Left lung (tissue), 10 donors: Measurements from ENCODE around the gene SYT6. TPM values are rescaled to one million over a fixed set of nuclear protein-coding genes. Genes with fewer than 3 reads are reported as not detected.
"Not testable (repeated sequence)": the region's sequence is repeated elsewhere in the genome, so short reads cannot be mapped to it uniquely, and the experiment has no call there.

ENCODE experiments used
- ATAC-seq: fragments of 200-7000 bp; cut with Tn5 transposase; one replicate; pipeline ENCODE4 v1.9.1; 2020; ENCODE audit warnings: moderate library complexity
- DNase-seq, 4 donors: peaks; one replicate each; pipeline ENCODE4 v3.0.0-alpha.2; 2013 to 2020
- H3K27ac ChIP-seq, 2 donors: fragments of 200-600 bp; sonication (generic) in 1 of 2; one replicate each; pipeline versions ENCODE4 v1.5.0 to v1.8.0; 2020 to 2021
- H3K27me3 ChIP-seq, 2 donors: fragments of 200-600 bp; sonication (generic) in 1 of 2; one replicate each; pipeline versions ENCODE4 v1.5.0 to v1.8.0; 2020 to 2021
- H3K36me3 ChIP-seq, 2 donors: fragments of 200-600 bp; sonication (generic) in 1 of 2; one replicate each; pipeline versions ENCODE4 v1.5.0 to v1.8.0; 2020 to 2021
- H3K4me1 ChIP-seq, 2 donors: fragments of 200-600 bp; one replicate each; pipeline ENCODE4 v1.8.0; 2021
- H3K4me3 ChIP-seq, 2 donors: fragments of 200-600 bp; sonication (generic) in 1 of 2; one replicate each; pipeline versions ENCODE4 v1.5.0 to v1.8.0; 2020 to 2021; ENCODE audit warnings: mild to moderate bottlenecking in 1 of 2
- H3K9me3 ChIP-seq, 2 donors: fragments of 200-600 bp; sonication (generic) in 1 of 2; one replicate each; pipeline versions ENCODE4 v1.5.0 to v1.8.0; 2020 to 2021
- intact Hi-C, 2 donors: fragments of 100-400 bp; cut with DNase I; formaldehyde crosslinking; loops; one replicate each; pipeline versions ENCODE4 v1.11.2 to v1.14.2; 2022
- polyA plus RNA-seq, 6 donors: library from polyadenylated mRNA; unstranded; fragments of 120-200 nt; gene quantifications; one replicate each; pipeline ENCODE4 v1.2.1, GENCODE V29; 2013; ENCODE audit not compliant: insufficient read length in 6 of 6
- total RNA-seq, 2 donors: library from RNA; stranded (reverse); fragmentation: NEBNext Ultra II Directional; extraction: Animal tissue kit (Norgen Biotek cat#: 25700); gene quantifications; one replicate each; pipeline ENCODE4 v1.2.1, GENCODE V29; 2021
- TF ChIP-seq, protein P1 (sequence below), 2 donors: fragments of 200-600 bp; sonication (generic) in 1 of 2; IDR thresholded peaks; one replicate each; pipeline versions ENCODE4 v1.5.0 to v1.8.0; 2021; ENCODE audit warnings: antibody characterized with exemption in 2 of 2
- donor health status: DM: no; HTN: yes; CAD: no.
- donor health status: DM: no; HTN: no; CAD: no.

SYT6 gene
- total and polyA plus RNA-seq, 8 donors, result 10.9 to 21.9 (median 12.6) TPM; not detected in 2

GRCh38 chr1:114075105-114075504, 78.6 kb downstream of the SYT6 start:
- DNase-seq (peak in 1 of 4 donors; percentile 65), ATAC-seq (peak; percentile 43)
- TF ChIP-seq, protein P1, sequence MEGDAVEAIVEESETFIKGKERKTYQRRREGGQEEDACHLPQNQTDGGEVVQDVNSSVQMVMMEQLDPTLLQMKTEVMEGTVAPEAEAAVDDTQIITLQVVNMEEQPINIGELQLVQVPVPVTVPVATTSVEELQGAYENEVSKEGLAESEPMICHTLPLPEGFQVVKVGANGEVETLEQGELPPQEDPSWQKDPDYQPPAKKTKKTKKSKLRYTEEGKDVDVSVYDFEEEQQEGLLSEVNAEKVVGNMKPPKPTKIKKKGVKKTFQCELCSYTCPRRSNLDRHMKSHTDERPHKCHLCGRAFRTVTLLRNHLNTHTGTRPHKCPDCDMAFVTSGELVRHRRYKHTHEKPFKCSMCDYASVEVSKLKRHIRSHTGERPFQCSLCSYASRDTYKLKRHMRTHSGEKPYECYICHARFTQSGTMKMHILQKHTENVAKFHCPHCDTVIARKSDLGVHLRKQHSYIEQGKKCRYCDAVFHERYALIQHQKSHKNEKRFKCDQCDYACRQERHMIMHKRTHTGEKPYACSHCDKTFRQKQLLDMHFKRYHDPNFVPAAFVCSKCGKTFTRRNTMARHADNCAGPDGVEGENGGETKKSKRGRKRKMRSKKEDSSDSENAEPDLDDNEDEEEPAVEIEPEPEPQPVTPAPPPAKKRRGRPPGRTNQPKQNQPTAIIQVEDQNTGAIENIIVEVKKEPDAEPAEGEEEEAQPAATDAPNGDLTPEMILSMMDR (IDR thresholded peaks at IDR 0.05), result no peak
- Histone ChIP-seq H3K36me3 (no peaks in the 10 kb centered on the region), H3K9me3 (peaks cover 0 to 22% of the 10 kb centered on the region in 2 donors), H3K27me3 (no peaks in the 10 kb centered on the region), H3K4me3 (no peak overlapping the region), H3K27ac (no peak overlapping the region), H3K4me1 (no peaks in the 10 kb centered on the region)
- intact Hi-C loops, result no loop called here

- H3K4me3 ChIP-seq, result no peak overlapping the region
- H3K9me3 ChIP-seq, result peaks cover 0 to 22% of the 10 kb centered on the region in 2 donors
- ATAC-seq (no peak), DNase-seq (no peak)
- no peaks in the 10 kb centered on the region for H3K27me3 ChIP-seq
- intact Hi-C loops, result no loop called here
- H3K36me3 ChIP-seq, result no peaks in the 10 kb centered on the region
- no peak overlapping the region for H3K27ac ChIP-seq
- TF ChIP-seq, protein P1 (IDR thresholded peaks at IDR 0.05), result no peak
- no peaks in the 10 kb centered on the region for H3K4me1 ChIP-seq
These were observed 81.4 kb downstream of the SYT6 start for GRCh38 chr1:114072246-114072645.

- DNase-seq, H3K36me3 ChIP-seq, H3K27me3 ChIP-seq, H3K4me1 ChIP-seq, H3K4me3 ChIP-seq, intact Hi-C loops, H3K27ac ChIP-seq: not testable (repeated sequence)
- peaks cover 0 to 22% of the 10 kb centered on the region in 2 donors for H3K9me3 ChIP-seq
- ATAC-seq, result peak; percentile 59
These were observed 83.9 kb downstream of the SYT6 start for GRCh38 chr1:114069762-114070161.

- H3K4me1 ChIP-seq, H3K36me3 ChIP-seq, ATAC-seq, intact Hi-C loops, H3K27ac ChIP-seq, H3K27me3 ChIP-seq, H3K4me3 ChIP-seq, DNase-seq: not testable (repeated sequence)
- peaks cover 0 to 22% of the 10 kb centered on the region in 2 donors for H3K9me3 ChIP-seq
These were observed 85.0 kb downstream of the SYT6 start for GRCh38 chr1:114068684-114069083.

- DNase-seq, H3K27ac ChIP-seq, H3K4me3 ChIP-seq, ATAC-seq, H3K27me3 ChIP-seq, H3K36me3 ChIP-seq, H3K4me1 ChIP-seq, intact Hi-C loops: not testable (repeated sequence)
- peaks cover 0 to 10% of the 10 kb centered on the region in 2 donors for H3K9me3 ChIP-seq
These were observed 88.0 kb downstream of the SYT6 start for GRCh38 chr1:114065671-114066070.

DNA sequence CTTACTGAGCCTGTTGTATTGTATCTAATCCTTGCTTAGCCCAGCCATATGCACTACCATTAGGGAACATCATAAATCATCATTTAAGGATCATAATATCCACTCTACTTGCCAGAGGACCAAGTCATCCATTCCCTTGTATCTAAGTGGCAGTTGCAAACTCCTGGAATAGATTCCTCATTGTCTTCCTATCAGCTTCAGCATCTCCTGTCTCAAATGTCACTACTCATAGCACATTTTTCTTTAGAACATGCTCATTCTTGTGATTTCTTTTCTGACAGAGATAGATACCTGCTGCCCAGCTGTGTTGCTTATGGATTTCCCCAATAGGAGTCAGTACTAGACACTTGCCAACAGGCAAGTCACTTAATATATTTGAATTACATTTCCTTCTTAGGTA, 90.1 kb downstream of the SYT6 start:
- Histone ChIP-seq H3K36me3 (no peaks in the 10 kb centered on the region), H3K9me3 (peaks cover 0 to 10% of the 10 kb centered on the region in 2 donors), H3K4me3 (no peak overlapping the region), H3K27me3 (no peaks in the 10 kb centered on the region), H3K4me1 (no peaks in the 10 kb centered on the region), H3K27ac (no peak overlapping the region)
- DNase-seq (no peak), ATAC-seq (no peak)
- intact Hi-C loops, result no loop called here
- TF ChIP-seq, protein P1 (IDR thresholded peaks at IDR 0.05), result no peak

DNA sequence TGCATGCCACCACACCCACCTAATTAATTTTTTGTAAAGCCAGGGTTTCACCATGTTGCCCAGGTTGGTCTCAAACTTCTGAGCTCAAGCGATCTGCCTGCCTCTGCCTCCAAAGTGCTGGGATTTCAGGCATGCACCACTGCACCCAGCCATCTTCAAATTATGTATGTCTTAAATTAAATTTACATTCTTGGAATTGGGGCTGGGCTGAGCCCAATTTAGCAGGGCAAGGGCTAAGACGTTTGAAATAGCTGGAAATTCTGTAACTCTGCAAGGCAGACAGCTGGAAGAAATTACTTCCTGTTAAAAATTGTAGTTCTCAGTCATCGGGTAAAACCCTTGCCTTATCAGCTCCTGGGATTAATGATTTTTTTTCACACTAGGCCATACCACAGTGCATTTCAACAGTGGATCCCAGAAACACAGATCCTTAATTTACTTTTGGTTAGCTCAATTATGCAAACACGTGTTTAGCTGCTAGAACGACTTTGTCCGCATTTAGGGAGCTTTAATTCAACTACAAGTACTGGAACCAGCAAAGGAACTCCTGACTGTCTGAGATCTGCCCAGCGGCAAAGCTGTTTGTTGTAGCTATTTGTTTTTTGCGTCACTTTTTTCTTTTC, 91.1 kb downstream of the SYT6 start:
- no peak overlapping the region for H3K27ac ChIP-seq
- intact Hi-C loops, result no loop called here
- peaks cover 0 to 13% of the 10 kb centered on the region in 2 donors for H3K9me3 ChIP-seq
- DNase-seq, result no peak
- TF ChIP-seq, protein P1 (IDR thresholded peaks at IDR 0.05), result no peak
- H3K4me1 ChIP-seq, result no peaks in the 10 kb centered on the region
- no peaks in the 10 kb centered on the region for H3K36me3 ChIP-seq
- no peak for ATAC-seq
- no peaks in the 10 kb centered on the region for H3K27me3 ChIP-seq
- H3K4me3 ChIP-seq, result no peak overlapping the region
